SU-DHL-6 (cell line): ENCODE results near the gene CHRNE.

Experiments
- H2AFZ ChIP-seq: fragments of 200-600 bp; sonication (generic); 2 replicates; pipeline ENCODE4 v1.6.1; 2014; ENCODE audit warnings: low read depth, mild to moderate bottlenecking, moderate library complexity, mixed read lengths, antibody characterized with exemption, low read length; ENCODE audit not compliant: severe bottlenecking
- H3F3A ChIP-seq: fragments of 200-600 bp; shearing (Covaris generic); 2 replicates; pipeline ENCODE4 v1.6.0; 2016; ENCODE audit warnings: antibody characterized with exemption, mild to moderate bottlenecking; ENCODE audit not compliant: insufficient read depth
- H3K27ac ChIP-seq: fragments of 200-600 bp; sonication (generic); 2 replicates; pipeline ENCODE4 v1.5.1; 2016; ENCODE audit warnings: low read depth, mild to moderate bottlenecking, low read length, moderate library complexity, mixed read lengths
- H3K27me3 ChIP-seq: fragments of 200-600 bp; sonication (generic), shearing (Covaris generic); 2 replicates; pipeline ENCODE4 v1.6.0; 2014; ENCODE audit warnings: mild to moderate bottlenecking, low read length
- H3K36me3 ChIP-seq: fragments of 200-600 bp; sonication (generic); 2 replicates; pipeline ENCODE4 v1.6.1; 2014; ENCODE audit warnings: mild to moderate bottlenecking, low read length, mixed read lengths
- H3K4me2 ChIP-seq: fragments of 300-600, 200-600 bp; shearing (Covaris generic), sonication (generic); 2 replicates; pipeline ENCODE4 v1.6.0; 2014; ENCODE audit warnings: low read length, low read depth, mild to moderate bottlenecking; ENCODE audit not compliant: poor library complexity, severe bottlenecking
- H3K4me3 ChIP-seq: fragments of 200-600 bp; sonication (generic); 2 replicates; pipeline ENCODE4 v1.5.1; 2014; ENCODE audit warnings: antibody characterized with exemption, low read length, mild to moderate bottlenecking, mixed read lengths; ENCODE audit not compliant: insufficient read depth, poor library complexity, severe bottlenecking
- H3K79me2 ChIP-seq: fragments of 200-600 bp; sonication (generic); 2 replicates; pipeline ENCODE4 v1.6.1; 2014; ENCODE audit warnings: mild to moderate bottlenecking, low read length, moderate library complexity; ENCODE audit not compliant: insufficient read depth
- H3K9ac ChIP-seq: fragments of 200-600 bp; sonication (generic); 2 replicates; pipeline ENCODE4 v1.7.0; 2014; ENCODE audit warnings: mild to moderate bottlenecking, low read length
- H3K9me2 ChIP-seq: fragments of 200-600 bp; sonication (generic); replicated peaks from 2 replicates; pipeline ENCODE4 v1.6.1; 2014; ENCODE audit warnings: low read length; ENCODE audit not compliant: insufficient read depth
- H3K9me3 ChIP-seq: fragments of 200-600 bp; sonication (generic); 2 replicates; pipeline ENCODE4 v1.6.1; 2014; ENCODE audit warnings: low read length, mixed read lengths; ENCODE audit not compliant: insufficient read depth
- H4K20me1 ChIP-seq: fragments of 200-600 bp; sonication (generic); 2 replicates; pipeline ENCODE4 v1.6.1; 2014; ENCODE audit warnings: low read depth, mild to moderate bottlenecking, antibody characterized with exemption, low read length, moderate library complexity, mixed read lengths
- EZH2phosphoT487 ChIP-seq: fragments of 200-600 bp; sonication (generic), shearing (Covaris generic); conservative IDR thresholded peaks from 2 replicates; pipeline ENCODE4 v1.6.1; 2018; ENCODE audit warnings: mild to moderate bottlenecking, antibody characterized with exemption, low read length, moderate library complexity, mixed read lengths
- TF ChIP-seq, protein P1 (sequence below): fragments of 200-600 bp; sonication (generic); IDR thresholded peaks from one replicate; pipeline ENCODE4 v1.5.1; 2017; ENCODE audit warnings: antibody characterized with exemption, mild to moderate bottlenecking, low read length, moderate library complexity; ENCODE audit not compliant: insufficient read depth, poor library complexity, severe bottlenecking

The CHRNE gene

DNA sequence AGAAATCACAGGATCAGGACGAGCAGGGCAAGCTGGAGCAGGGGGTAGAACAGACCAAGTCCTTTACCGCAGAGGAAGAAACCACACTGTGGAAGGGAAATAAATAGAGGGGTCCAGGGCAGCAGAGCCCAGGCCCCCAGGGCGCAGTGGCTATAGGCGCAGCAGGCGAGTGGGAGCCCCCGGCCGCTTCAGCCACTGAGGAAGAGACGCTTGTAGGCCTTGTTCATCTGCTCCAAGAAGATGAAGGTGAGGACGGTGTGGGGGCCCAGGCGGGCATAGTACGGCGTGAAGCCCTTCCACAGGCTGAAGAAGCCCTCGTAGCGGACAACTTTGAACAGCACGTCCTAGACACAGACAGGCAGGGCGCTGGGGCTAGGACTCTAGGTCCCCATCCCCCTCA lies 34.7 kb upstream of the CHRNE start:
- TF ChIP-seq, protein P1, sequence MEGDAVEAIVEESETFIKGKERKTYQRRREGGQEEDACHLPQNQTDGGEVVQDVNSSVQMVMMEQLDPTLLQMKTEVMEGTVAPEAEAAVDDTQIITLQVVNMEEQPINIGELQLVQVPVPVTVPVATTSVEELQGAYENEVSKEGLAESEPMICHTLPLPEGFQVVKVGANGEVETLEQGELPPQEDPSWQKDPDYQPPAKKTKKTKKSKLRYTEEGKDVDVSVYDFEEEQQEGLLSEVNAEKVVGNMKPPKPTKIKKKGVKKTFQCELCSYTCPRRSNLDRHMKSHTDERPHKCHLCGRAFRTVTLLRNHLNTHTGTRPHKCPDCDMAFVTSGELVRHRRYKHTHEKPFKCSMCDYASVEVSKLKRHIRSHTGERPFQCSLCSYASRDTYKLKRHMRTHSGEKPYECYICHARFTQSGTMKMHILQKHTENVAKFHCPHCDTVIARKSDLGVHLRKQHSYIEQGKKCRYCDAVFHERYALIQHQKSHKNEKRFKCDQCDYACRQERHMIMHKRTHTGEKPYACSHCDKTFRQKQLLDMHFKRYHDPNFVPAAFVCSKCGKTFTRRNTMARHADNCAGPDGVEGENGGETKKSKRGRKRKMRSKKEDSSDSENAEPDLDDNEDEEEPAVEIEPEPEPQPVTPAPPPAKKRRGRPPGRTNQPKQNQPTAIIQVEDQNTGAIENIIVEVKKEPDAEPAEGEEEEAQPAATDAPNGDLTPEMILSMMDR, result no peak
- no peak for TF ChIP-seq EZH2phosphoT487
- H3K79me2 ChIP-seq, result peaks cover 36% of the 10 kb centered on the region
- no peaks in the 10 kb centered on the region for H3K27me3 ChIP-seq
- no peak overlapping the region for H3K4me2 ChIP-seq
- no peak overlapping the region for H3K4me3 ChIP-seq
- peaks cover 20% of the 10 kb centered on the region for H3F3A ChIP-seq
- no peak overlapping the region for H3K9ac ChIP-seq
- no peaks in the 10 kb centered on the region for H3K9me3 ChIP-seq
- H3K36me3 ChIP-seq, result no peaks in the 10 kb centered on the region
- H3K27ac ChIP-seq, result no peak overlapping the region
- no peak overlapping the region for H2AFZ ChIP-seq
- no peaks in the 10 kb centered on the region for H4K20me1 ChIP-seq
- no peaks in the 10 kb centered on the region for H3K9me2 ChIP-seq

DNA sequence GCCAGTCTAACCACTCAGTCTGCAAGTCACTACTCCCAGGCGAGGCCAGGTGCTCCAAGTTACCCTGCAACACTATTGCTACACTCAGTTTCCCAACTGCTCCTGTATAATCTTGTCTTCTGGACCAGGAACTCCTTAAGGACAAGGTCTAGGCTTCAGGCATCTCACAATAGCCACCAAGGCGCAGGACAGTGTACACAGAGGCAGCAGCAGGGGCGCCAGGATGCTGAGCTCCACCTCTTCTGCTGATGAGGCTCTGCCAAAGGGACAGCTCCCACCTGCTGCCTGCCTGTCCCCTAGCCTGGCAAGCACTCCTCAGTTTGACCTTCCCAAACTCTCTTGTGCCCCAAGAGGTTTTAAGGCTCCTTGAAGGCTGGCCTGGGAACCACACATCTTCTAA lies 33.5 kb upstream of the CHRNE start:
- H3K9me3 ChIP-seq, result no peaks in the 10 kb centered on the region
- H2AFZ ChIP-seq, result no peak overlapping the region
- H3F3A ChIP-seq, result peaks cover 10% of the 10 kb centered on the region
- no peak overlapping the region for H3K4me3 ChIP-seq
- peaks cover 27% of the 10 kb centered on the region for H3K79me2 ChIP-seq
- no peak overlapping the region for H3K4me2 ChIP-seq
- no peak overlapping the region for H3K9ac ChIP-seq
- H3K9me2 ChIP-seq, result no peaks in the 10 kb centered on the region
- H3K27me3 ChIP-seq, result no peaks in the 10 kb centered on the region
- TF ChIP-seq EZH2phosphoT487, result no peak
- TF ChIP-seq, protein P1, result no peak
- H3K36me3 ChIP-seq, result no peaks in the 10 kb centered on the region
- H3K27ac ChIP-seq, result no peak overlapping the region
- no peaks in the 10 kb centered on the region for H4K20me1 ChIP-seq

DNA sequence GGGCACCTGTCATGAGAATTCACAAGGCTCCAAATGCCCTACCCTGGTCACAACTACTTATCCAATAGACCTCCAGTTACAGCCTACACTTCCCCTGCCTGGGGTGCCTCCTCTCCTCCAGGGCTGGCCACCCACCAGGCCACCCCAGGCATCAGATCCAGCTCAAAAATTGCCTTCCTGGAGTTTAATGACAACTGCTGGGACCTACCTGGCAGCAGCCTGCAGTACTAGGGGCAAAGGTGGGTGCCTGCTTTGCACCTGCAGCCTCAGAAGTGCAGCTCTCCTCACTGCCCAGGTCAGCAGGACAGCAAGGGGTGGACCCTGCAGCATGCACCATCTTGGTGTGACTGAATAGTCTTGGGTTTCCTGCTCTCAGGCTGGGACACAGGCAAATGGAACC lies 32.8 kb upstream of the CHRNE start:
- Histone ChIP-seq H4K20me1 (no peaks in the 10 kb centered on the region), H3K79me2 (peaks cover 19% of the 10 kb centered on the region), H3K9ac (no peak overlapping the region), H3K27me3 (no peaks in the 10 kb centered on the region), H2AFZ (no peak overlapping the region), H3K9me3 (no peaks in the 10 kb centered on the region), H3F3A (0 out of 2 replicates have a peak, but pooled peaks cover 5% of the 10 kb centered on the region), H3K9me2 (no peaks in the 10 kb centered on the region), H3K36me3 (no peaks in the 10 kb centered on the region), H3K4me3 (no peak overlapping the region), H3K27ac (no peak overlapping the region), H3K4me2 (no peak overlapping the region)
- TF ChIP-seq, protein P1, result no peak
- TF ChIP-seq EZH2phosphoT487, result no peak
